Mucosa of stomach (tissue), 1 donor: Measurements from ENCODE around the gene TRPM3.
"Not testable (repeated sequence)": the region's sequence is repeated elsewhere in the genome, so short reads cannot be mapped to it uniquely, and the experiment has no call there.

ENCODE experiments used
- H3K27me3 ChIP-seq: one replicate; pipeline ENCODE4 v1.7.0; 2013; ENCODE audit warnings: mild to moderate bottlenecking, low read length; ENCODE audit not compliant: control insufficient read depth, insufficient read depth
- H3K36me3 ChIP-seq: one replicate; pipeline ENCODE4 v1.7.0; 2013; ENCODE audit warnings: low read length; ENCODE audit not compliant: control insufficient read depth, insufficient read depth
- H3K4me1 ChIP-seq: one replicate; pipeline ENCODE4 v1.7.0; 2013; ENCODE audit warnings: mild to moderate bottlenecking, low read length; ENCODE audit not compliant: control insufficient read depth, insufficient read depth
- H3K4me3 ChIP-seq: one replicate; pipeline ENCODE4 v1.7.0; 2013; ENCODE audit warnings: low read length
- H3K9ac ChIP-seq: one replicate; pipeline ENCODE4 v1.7.0; 2013; ENCODE audit warnings: mild to moderate bottlenecking, low read length, moderate library complexity
- H3K9me3 ChIP-seq: one replicate; pipeline ENCODE4 v1.7.0; 2013; ENCODE audit warnings: mild to moderate bottlenecking, low read length, moderate library complexity; ENCODE audit not compliant: control insufficient read depth
- donor health status: Pancreatic carcinoma.

The TRPM3 gene

DNA sequence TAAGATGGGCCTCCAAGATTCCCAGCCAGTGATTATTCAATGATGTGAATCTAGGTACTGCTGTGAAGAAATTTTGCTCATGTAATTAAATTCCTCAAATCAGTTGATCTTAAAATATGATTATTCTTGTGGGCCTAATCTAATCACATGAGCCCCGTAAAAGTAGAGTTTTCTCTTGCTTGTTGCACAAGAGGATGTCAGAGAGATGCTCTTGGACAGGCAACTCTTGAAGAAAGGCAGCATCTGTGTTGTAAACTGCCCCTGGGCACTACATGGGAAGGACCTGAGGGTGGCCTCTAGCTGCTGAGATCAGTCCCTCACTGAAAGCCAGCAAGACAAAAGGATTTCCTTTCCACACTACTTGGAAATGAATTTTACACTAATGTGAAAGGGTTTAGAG lies 132.9 kb downstream of the TRPM3 start:
- Histone ChIP-seq H3K4me1 (no peaks in the 10 kb centered on the region), H3K27me3 (no peaks in the 10 kb centered on the region), H3K4me3 (no peak overlapping the region), H3K9me3 (no peaks in the 10 kb centered on the region), H3K9ac (no peak overlapping the region), H3K36me3 (no peaks in the 10 kb centered on the region)

- H3K9ac ChIP-seq, result no peak overlapping the region
- H3K27me3 ChIP-seq, result no peaks in the 10 kb centered on the region
These were observed 133.4 kb downstream of the TRPM3 start for GRCh38 chr9:70987986-70988385.

DNA sequence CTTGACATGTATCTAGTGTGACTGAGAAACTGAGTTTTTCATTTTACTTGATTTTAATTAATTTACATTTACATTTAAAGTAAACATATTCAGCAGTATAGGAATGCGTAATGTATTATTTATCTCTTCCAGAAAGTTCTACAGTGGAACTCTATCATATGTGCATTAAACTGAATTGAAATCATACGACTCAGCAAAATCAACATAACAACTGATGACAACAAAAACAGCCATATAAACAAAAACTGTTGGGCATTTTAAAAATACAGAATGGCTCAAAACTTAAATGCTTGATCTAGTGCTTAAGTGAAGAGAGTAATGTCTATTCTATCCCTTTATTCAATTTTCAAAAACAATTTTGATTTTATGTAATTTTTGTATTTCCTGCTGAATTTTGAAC lies 134.4 kb downstream of the TRPM3 start:
- Histone ChIP-seq H3K4me3 (no peak overlapping the region), H3K4me1 (no peaks in the 10 kb centered on the region), H3K36me3 (no peaks in the 10 kb centered on the region), H3K27me3 (no peaks in the 10 kb centered on the region), H3K9me3 (no peaks in the 10 kb centered on the region), H3K9ac (no peak overlapping the region)

More at GRCh38 chr9:70987986-70988385, 133.4 kb downstream of the TRPM3 start:
- Histone ChIP-seq H3K4me3 (no peak overlapping the region), H3K9me3 (no peaks in the 10 kb centered on the region), H3K36me3 (no peaks in the 10 kb centered on the region), H3K4me1 (no peaks in the 10 kb centered on the region)

DNA sequence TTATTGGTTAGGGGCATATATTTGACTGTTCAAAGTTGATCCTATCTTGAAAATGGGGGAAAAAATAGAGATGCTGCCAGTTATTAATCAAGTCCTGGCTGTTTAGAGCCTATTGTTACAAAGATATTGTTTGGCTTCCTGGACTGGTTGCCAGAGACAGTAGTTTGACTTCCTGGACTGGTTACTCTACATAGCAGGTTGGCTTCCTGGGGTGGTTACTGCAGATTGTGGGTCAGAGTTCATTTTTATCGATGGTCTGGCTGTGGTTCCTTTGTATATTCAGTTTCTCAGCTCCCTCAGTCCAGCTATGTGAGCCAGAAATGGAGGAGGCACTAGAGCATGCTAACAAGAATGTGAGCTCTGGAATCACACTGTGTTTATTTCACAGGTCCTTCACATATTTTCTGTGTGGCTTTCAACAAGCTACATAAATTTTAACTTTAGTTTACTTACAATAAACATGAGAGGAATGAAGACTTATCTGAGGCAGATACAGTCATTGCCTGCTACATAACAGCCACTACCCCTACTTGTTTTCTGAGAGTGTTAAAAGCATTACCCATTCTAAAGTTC lies 137.6 kb downstream of the TRPM3 start:
- Histone ChIP-seq H3K4me1 (peaks cover 9% of the 10 kb centered on the region), H3K9ac (no peak overlapping the region), H3K27me3 (no peaks in the 10 kb centered on the region), H3K4me3 (no peak overlapping the region), H3K36me3 (no peaks in the 10 kb centered on the region), H3K9me3 (no peaks in the 10 kb centered on the region)

DNA sequence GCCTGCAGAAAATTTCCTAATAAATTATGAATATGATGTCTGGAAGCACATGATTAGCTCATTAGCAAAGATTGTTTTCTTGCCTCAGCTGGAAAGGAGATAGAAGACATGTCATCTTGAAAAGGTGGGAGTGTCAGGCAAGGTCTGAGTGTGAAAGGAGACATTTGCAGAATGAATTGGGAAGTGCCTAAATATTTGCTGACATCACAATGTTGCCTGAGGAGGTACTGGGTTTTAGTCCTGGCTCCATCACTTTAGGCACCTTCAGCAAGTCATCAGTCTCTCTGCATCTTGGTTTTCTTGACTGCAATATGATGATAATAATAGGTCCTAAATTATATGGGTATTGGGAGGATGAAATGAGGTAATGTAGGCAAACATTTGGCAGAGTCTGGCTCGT lies 140.1 kb downstream of the TRPM3 start:
- H3K9me3 ChIP-seq, result no peaks in the 10 kb centered on the region
- no peaks in the 10 kb centered on the region for H3K27me3 ChIP-seq
- no peaks in the 10 kb centered on the region for H3K36me3 ChIP-seq
- H3K9ac ChIP-seq, result no peak overlapping the region
- no peak overlapping the region for H3K4me3 ChIP-seq
- peaks cover 9% of the 10 kb centered on the region for H3K4me1 ChIP-seq

GRCh38 chr9:70979966-70980365 lies 141.5 kb downstream of the TRPM3 start:
- no peaks in the 10 kb centered on the region for H3K27me3 ChIP-seq
- H3K4me1 ChIP-seq, result peaks cover 9% of the 10 kb centered on the region
- no peaks in the 10 kb centered on the region for H3K9me3 ChIP-seq
- H3K4me3 ChIP-seq, result no peak overlapping the region
- H3K36me3 ChIP-seq, result no peaks in the 10 kb centered on the region
- no peak overlapping the region for H3K9ac ChIP-seq

DNA sequence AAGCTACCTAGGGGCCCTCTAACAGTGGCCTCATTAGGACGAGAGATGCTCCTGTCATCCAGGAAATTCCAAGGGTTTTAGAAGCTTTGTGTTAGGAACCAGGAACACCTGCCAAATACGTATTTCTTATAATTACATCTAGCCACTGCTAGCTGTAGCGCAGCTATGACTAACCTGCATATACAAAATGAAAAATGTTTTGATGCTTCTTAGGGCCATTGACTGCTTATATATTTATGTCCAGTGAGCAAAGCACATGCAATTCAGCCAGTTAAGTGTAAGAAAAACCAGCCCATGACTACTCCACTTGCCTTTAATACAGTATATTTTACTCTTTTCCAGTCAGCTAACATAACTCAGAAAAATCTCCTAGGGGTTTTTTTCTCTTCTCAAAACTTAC lies 143.3 kb downstream of the TRPM3 start:
- Histone ChIP-seq H3K9me3 (no peaks in the 10 kb centered on the region), H3K9ac (no peak overlapping the region), H3K36me3 (no peaks in the 10 kb centered on the region), H3K27me3 (no peaks in the 10 kb centered on the region), H3K4me1 (peaks cover 9% of the 10 kb centered on the region), H3K4me3 (no peak overlapping the region)

GRCh38 chr9:70975821-70976220 lies 145.6 kb downstream of the TRPM3 start:
- H3K9ac ChIP-seq, result no peak overlapping the region
- no peaks in the 10 kb centered on the region for H3K36me3 ChIP-seq
- peaks cover 9% of the 10 kb centered on the region for H3K4me1 ChIP-seq
- H3K9me3 ChIP-seq, result no peaks in the 10 kb centered on the region
- H3K27me3 ChIP-seq, result no peaks in the 10 kb centered on the region
- H3K4me3 ChIP-seq, result no peak overlapping the region

DNA sequence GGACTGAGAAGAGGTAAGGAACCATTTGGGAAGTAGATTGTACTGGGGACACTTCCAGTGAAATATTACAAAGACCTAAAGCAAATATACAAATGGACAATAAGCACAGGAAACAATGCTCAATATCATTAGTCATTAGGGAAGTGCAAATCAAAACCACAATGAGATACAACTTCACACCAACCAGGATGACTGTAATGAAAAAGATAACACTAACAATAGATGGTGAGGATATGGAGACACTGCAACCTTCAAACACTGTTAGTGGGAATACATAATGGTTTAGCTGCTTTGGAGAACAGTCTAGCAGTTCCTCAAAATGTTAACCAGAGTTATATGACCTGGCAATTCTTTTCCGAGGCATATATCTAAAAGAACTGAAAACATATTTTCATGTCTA lies 149.7 kb downstream of the TRPM3 start:
- H3K4me3 ChIP-seq, result no peak overlapping the region
- no peaks in the 10 kb centered on the region for H3K9me3 ChIP-seq
- H3K4me1 ChIP-seq, result no peaks in the 10 kb centered on the region
- no peaks in the 10 kb centered on the region for H3K27me3 ChIP-seq
- no peak overlapping the region for H3K9ac ChIP-seq
- no peaks in the 10 kb centered on the region for H3K36me3 ChIP-seq

GRCh38 chr9:70966380-70966779 lies 155.0 kb downstream of the TRPM3 start:
- not testable (repeated sequence) for H3K4me3 ChIP-seq, H3K9ac ChIP-seq, H3K9me3 ChIP-seq, H3K4me1 ChIP-seq, H3K27me3 ChIP-seq, H3K36me3 ChIP-seq

DNA sequence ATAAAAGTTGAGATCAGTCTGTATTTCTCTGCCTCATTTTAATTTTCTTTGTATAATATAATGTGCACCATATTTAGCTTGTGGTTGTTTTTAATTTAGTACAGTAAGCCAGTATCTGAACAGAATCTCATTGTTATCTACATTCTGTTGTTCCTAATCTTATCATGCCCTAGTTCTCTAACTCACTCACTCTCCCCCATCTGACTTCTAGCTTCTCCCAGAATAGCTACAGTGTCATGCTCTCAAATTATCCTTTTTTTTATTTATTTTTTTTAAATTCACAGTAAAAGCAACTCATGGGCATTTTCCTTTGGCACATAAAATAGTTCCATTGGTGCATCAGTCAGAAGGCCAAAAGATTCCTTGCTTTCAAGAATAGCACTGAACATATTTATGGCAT lies 156.6 kb downstream of the TRPM3 start:
- Histone ChIP-seq H3K9ac (no peak overlapping the region), H3K4me1 (no peaks in the 10 kb centered on the region), H3K9me3 (no peaks in the 10 kb centered on the region), H3K36me3 (no peaks in the 10 kb centered on the region), H3K4me3 (no peak overlapping the region), H3K27me3 (no peaks in the 10 kb centered on the region)

- Histone ChIP-seq H3K27me3 (no peaks in the 10 kb centered on the region), H3K36me3 (no peaks in the 10 kb centered on the region), H3K9ac (no peak overlapping the region), H3K4me3 (no peak overlapping the region), H3K4me1 (no peaks in the 10 kb centered on the region), H3K9me3 (no peaks in the 10 kb centered on the region)
These were observed 157.9 kb downstream of the TRPM3 start for GRCh38 chr9:70963554-70963953.

GRCh38 chr9:70962761-70963440 lies 158.5 kb downstream of the TRPM3 start:
- H3K4me1 ChIP-seq, result no peaks in the 10 kb centered on the region
- H3K36me3 ChIP-seq, result no peaks in the 10 kb centered on the region
- H3K27me3 ChIP-seq, result no peaks in the 10 kb centered on the region
- H3K9ac ChIP-seq, result no peak overlapping the region
- no peaks in the 10 kb centered on the region for H3K9me3 ChIP-seq
- H3K4me3 ChIP-seq, result no peak overlapping the region
